Hematopoietic multipotent progenitor cell (in vitro differentiated cells): Measurements from ENCODE around the gene MGAT1. TPM values are rescaled to one million over a fixed set of nuclear protein-coding genes. Genes with fewer than 3 reads are reported as not detected.

Source experiments
- DNase-seq, 3 donors: peaks; one replicate each; pipeline ENCODE4 v3.0.0-alpha.2; 2011 to 2015; ENCODE audit warnings: low read depth in 2 of 3, low spot score in 2 of 3
- total RNA-seq: library from RNA; depleted of rRNA; stranded (reverse); fragments of >200 nt; gene quantifications from one replicate; pipeline ENCODE4 v1.2.3, GENCODE V29; 2012

The MGAT1 gene
- total RNA-seq, 1 donor, result 130 TPM

DNA sequence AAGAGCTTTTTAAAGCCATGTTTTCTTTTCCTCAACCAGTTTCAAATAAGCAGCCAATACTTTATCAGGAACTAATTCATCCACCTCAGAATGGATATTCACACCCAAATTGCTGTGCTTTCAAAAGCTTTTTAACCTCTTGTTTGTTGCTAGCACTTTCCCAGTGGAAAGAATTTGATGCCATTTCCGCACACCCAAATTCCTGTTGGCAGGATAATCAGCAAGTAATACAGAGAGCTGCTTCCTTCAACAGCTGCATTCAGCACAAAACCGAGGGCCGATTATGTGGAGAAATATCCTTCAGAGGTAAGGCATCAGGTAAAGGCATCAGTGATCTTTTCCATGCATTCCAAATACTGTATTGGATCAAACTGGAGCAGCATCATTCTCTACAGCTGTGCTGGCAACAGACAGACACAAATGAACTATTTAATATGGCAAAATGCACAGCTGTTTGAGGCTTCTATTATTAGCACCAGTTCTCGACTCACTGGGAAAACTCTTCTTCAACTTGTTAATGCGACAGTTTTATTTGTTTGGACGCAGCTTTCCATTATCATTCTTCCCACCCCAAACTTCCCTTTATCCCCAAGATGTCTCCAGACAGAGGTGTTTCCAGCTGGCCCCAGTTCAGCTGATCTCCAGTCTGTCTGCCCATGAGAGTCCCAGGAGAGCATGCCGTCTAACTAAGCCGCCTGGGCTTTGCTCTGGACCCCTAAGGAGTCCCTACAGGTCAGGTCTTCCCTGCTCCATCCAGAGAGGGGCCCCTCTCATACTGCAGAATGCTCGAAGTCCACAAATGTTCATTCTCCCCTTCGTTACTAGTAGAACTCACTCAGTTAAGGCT, 22.2 kb upstream of the MGAT1 start:
- DNase-seq, result no peak

DNA sequence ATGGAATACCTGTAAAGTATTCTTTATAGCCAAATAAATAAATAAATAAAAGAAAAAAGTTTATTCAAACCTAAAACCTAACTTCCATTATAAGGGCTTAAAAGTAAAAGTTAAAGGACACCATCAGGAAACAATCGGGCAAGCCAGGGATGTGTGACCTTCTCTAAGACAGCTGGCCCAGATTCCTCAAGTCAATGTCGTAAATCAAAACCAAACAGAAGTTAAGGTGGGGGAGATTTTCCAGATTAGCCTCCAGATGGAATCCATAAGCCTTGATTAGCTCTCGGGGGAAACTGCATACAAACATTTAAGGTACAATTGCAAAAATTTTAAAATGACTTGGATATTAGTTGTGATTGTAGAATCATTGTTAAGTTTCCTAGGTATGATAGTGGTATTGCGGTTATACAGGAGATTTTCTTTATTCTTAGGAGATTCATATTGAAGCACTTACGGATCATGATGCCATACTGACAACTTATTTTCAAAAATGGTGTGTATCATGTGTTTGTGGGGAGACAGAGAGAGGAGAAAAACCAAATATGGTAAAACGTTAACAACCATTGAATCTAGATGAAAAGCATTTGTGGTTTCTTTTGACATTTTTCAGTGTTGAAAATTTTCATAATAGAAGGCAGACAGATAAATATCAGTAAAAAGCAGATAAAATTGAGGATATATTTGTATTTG, 21.5 kb upstream of the MGAT1 start:
- DNase-seq, result no peak

DNA sequence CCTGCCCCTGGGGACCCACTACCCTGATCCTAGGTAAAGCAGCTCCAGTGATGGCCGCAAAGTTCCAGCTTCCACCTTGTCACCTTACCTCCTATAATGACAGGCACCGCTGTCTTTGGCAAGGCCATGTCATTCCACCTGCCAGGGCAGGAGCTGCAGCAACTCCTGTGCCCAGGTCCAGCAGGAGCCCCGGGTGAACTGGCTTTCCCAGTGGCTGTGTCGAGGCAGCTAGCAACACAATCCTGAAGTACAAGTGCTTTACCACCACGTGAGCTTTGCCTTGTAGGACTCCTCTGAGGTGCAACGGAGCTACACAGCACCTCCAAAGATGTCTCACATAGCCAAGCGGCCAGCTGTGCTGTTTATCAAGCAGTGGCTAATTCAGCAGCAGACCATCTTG, 20.7 kb upstream of the MGAT1 start:
- no peak for DNase-seq

DNA sequence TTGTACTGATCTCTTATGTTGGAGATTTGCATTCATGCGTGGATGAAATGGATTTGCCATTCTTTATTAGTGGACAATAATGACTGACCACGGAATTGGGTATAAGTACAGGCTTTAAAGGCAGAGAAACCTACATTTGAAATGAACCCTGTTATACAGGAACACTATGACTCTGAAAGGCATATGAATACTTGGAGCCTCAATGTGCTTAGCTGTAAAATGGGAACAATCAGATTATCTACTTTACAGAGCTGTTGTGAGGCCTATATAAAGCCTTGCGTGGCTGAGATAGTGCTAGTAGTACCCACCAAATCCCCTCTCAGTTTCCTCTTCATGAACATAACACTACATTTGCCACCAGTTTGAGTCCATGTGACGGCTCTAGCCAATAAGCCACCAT, 18.9 kb upstream of the MGAT1 start:
- no peak for DNase-seq

DNA sequence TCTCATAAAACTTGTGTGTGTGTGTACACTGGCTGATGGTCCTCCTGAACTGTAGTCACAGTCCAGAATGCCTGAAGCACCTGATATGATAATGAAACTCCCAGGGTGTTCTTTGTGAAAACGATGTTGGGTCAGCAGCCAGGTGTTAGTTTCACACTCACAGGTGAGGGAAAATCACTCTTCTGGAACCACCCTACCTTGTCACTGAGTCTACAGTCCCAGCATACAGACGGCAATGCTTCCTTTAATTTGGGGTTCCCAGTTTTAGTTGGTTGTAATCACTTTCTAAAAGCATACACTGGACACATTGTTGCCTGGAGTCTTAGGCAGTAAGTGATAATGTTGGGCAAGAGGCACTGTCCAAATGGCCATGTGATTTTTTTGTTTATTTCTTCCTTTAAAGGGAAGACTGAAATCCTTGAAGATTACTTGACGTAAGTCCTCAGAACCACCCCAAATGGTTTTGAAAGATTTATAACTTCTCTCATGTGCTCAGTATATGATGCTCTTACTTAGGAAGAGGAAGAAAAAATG, 18.2 kb upstream of the MGAT1 start:
- no peak for DNase-seq

DNA sequence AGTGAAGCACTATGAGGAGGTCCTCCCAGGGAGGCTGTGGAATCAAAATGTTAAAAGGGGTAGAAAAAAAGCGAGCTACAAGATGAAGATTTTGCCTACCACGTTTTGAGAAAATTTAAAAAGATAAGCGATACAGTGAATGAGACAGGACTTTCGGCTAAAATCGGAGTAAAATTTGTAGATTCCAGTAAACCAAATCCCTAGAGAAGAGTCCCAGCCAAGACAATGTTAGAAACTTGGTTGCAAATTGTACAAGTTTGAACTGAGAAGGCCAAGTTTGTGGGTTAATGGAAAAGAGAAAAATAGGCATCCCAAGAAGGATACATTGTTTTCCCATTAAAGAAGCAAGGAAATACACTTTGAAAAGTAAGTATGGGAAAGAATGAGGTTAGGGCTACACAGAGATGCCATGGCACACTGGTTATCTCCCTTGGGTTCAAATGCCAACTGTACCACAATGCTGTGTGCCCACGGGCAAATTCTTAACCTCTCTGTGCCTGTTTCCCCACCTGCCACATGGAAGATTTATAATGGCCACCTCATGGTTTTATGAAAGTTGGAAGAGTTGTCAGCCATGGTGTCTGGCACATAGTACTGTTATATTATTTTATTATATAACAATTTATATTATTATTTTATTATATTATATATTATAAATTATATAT, 16.2 kb upstream of the MGAT1 start:
- DNase-seq, result no peak

DNA sequence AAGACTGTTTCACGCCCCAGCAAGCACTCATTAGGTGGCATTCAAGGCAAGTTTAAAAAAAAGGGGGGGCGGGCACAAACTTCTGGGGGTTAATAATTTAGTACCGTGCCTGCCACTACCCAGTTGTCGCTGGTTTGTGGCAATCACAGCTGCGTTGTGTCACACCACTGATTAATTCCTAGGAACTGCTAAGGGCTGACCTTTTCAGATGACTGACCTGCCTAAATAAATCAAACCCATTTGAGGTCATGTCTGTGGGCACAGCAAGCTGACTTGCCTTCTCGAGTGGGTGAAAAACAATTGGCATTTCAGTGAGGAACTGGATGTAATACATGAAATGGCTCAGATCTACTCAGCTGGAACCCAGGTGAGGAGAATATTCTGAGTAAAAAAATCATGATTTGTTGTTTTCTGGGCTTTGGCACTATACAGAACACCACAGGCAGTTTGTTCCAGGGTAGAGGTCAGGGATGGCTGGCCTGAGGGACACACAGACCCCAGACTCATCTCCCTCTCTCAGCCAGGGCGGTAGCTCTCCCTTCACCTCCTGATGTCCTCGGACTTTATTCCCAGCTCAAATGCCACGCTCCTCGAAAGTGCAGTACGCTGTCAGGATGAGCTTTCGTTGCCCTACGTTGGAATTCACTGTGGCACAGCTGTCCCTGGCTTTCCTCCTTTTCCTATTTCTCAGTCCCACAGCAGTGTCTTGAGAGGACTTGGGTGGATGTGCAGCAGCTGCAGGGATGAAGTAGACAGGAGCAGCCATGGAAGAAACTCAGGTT, 15.5 kb upstream of the MGAT1 start:
- no peak for DNase-seq

DNA sequence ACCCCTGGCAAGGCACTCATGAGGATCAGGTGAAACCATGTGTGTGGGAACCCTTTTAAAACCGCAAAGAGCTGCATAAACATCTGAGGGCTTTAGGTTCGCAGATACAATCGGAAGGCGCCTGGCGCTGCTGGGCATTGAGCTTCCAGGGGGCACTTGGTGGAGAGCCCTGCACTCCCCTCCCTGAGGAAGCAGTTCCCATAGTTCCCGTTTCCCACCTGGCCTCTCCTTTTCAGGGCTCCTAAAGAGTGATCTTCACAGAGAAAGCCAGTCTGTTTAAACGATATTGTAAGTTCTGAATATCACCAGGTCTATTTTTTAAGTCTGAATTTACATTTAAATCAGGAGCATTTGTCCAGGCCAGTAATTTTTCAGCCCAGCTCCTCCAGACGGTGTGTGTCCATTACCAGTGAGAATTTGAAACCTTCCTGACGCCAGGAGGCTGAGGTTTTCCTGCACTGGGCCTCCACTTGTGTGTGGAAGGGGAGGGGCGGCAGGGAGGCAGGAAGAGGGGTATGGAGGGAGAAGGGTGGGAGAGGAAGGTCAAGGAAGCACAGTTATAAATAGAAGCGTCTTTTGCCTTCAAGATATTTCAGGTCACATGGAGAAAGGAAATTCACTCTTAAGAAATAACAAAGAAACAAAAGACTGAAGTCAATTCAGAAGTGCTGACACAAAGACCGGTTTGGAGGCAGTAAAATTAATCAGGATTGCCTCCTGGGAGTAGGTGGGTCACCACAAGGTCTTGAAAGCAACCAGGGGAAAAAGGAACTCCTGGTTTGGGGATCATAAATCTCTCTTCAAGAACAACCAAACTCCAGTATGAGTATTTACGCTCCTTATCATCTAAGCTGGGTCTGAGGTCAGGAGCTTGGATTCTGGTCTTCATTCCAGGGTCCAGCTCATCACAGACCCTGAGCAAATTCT, 14.3 kb upstream of the MGAT1 start:
- DNase-seq, result no peak

DNA sequence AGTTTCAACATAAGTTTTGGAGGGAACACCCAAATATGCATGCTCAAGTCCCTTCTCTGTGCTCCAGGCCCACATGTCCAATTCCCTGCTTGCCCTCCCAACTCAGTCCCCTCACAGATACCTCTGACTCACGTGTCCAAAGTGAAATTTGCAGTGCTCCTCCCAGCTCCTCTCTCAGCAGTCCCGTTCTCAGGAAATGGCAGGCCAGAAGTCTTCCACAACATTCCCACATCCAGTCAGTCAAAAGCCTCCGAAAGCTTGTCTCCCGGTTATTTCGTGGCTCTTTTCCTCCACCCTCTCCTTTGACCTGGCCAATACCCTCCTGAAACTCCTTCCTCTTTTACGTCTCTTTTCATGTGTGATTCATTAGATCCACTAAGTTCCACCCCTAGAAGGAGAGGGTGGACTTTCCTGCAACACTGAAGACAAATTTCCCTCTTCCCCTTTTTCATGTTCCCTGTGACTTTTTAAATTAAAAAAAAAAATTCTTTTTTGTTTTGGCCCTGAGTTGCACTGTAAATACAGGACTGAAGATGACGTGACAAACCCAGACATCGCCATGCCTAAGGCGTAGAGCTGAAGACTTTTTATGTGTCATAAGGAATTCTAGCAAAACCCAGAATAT, 12.8 kb upstream of the MGAT1 start:
- no peak for DNase-seq

DNA sequence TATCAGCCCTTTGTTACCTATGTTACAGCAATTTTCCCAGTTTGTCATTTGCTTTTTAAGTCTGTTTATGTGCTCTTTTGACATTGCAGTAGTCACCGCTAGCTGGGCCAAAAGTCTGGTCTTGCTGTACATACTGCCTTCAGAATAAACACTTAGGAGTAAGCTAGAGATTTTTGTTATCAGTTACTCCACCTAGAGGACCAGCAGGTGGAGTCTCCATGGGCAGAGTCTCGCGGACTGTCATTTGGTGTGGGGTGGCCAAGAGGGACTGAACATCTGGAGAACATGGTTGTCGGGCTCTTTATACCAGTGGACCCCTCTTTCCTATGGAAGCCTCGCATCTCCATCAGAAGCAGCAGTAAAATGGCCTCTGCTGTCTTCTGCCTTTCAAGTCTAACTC, 10.8 kb upstream of the MGAT1 start:
- DNase-seq, result no peak

DNA sequence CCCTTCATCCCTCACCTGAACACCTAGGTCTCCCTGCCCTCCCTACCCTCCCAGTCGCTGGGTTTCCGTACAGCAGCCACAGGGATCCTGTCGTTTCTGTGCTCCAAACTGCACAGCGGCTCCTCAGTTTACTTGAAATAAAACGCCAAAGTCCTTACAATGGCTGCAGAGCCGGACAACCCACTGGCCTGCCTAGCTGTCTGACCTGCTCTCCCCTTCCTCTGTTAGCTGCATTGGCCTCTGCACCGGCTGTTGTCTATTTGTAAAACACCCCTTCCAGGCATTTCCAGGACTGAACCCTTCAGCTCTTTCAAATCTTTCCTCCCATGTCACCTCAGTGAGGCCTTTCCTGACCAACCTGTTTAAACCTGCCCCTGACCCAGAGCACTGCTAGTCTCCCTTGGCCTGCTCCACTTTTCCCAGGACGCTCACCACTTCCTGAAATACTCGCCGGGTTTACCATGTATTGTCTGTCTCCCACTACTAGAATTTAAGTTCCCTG, 9.1 kb upstream of the MGAT1 start:
- no peak for DNase-seq

DNA sequence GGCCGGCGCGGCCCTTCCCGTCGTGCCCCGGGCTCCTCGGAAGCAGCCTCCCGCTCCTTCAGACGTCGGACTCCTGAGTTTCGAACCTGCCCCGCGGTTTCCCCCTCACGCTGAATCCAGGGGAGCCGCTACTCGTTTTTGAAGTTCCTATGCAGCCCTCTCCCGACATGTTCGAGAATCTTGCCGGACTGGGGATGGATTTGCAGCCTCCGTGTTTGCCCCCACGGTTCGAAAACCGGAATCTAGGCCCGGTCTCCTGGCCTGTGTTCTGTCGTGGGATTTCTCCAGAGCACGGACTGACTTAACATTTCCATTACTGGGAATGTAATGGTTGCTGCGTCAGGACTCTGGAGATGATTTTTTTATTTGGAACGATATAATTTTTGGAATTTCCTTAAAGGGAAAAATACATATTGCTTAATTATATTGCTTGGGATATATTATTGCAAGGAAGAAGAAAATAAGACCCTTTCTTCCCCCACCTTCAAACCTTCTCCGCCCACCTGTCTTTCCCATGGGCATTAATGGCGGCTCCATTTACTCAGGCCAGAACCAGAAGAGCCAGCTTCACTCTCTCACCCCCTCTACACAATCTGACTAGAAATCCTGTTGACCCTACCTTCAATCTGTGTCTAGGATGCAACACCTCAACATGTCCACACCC, 8.5 kb upstream of the MGAT1 start:
- peak in 2 of 3 donors; percentile 70 to 71 for DNase-seq

DNA sequence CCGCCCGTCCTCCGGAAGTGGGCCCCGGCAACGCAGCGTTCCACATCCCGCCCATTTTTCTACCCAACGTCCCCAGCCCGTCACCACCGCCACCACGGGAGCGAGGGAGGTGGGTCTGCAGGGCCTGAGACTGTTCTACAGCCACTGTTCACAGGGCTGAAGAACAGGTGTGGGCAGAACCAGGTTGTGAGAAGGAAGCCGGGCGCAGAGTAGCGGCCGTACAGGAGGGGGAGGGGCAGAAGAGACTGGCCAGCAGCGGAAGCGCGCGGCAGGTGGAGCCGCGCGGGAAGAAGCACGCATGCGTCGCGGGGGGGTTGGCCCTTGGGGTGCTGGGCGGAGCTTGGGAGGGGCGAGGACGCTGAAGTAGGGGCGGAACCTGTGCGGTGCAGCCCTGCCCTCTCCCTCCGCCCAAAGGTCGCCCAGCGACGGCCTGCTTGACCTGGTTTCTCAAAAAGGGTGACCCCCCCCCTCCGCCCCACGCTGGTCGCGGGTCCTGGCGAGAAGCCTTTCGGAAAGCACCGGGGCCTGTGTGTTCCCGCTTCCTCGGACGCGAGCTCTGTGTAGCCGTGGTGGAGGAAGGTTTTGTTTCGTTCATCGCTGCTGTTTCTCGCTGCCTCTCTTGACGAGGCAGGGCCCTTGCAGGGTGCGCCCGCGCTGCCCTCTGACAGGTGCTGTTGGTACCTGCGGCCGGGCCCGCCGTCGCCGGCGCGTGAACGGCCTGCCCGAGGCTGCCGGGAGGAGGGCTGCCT, 7.8 kb upstream of the MGAT1 start:
- DNase-seq, result peak; percentile 96 to 99 (median 98)

DNA sequence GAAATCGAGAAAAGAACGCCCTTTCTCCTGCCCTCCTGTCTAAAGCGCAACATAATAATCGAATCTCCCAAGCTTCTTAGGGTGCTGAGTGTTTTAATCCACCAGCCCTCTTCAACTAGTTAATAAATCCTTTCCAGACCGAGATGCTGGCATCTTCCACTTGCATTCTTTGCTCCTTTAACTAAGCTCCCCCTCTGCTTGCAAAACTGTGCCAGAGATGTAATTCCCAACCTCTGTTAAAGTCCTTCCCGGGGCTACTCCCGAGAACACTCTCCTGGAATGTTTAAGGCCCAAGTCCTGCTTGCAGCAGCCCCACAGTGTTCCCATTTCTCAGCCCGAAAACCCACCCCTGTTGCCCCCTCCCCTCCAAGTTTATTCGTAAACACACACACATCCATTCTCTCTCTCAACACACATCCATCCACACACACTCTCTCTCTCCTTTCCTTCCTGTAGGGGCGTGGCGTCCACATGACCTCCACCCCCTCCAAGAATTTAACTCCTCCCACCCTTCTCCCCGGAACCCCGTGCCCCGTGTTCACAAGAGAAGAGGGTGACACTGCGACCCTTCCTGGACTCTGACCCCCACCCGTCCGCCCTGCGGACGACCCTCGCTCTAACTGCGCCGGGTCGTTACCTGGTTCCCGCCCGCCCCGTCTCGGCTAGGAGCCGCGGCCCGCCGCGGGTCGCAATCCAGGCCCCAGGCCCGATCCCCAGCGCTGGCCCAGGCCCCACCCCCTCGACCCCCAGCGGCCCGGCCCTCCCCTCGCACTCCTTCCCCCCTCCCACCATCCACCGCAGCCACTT, 7.0 kb upstream of the MGAT1 start:
- peak; percentile 82 to 90 (median 85) for DNase-seq

DNA sequence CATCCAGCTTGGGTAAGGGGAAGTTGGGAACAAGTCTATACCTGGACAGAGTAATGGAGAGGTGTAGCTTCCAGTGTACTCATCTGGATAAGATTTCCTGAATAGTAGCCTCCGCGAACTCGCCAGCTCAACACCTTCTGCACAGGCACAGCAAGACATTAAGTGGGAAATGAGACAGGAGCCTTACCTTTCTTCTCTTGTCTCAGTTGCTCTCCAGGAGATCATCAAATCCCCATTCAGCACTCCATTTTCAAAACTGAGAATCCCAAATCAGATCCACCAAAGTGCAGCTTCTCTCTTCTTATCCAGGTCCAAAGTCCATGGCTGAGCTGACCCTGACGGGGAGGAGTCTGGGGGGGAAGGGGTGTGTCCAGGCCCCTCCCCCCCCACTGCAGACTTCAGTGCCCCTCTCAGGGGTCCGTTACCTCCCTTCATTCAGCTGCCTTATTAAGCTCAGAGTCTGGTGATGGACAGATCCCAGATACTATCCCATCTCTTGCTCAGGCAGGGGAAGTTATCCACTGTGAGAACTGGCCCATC, 5.9 kb upstream of the MGAT1 start:
- no peak for DNase-seq

DNA sequence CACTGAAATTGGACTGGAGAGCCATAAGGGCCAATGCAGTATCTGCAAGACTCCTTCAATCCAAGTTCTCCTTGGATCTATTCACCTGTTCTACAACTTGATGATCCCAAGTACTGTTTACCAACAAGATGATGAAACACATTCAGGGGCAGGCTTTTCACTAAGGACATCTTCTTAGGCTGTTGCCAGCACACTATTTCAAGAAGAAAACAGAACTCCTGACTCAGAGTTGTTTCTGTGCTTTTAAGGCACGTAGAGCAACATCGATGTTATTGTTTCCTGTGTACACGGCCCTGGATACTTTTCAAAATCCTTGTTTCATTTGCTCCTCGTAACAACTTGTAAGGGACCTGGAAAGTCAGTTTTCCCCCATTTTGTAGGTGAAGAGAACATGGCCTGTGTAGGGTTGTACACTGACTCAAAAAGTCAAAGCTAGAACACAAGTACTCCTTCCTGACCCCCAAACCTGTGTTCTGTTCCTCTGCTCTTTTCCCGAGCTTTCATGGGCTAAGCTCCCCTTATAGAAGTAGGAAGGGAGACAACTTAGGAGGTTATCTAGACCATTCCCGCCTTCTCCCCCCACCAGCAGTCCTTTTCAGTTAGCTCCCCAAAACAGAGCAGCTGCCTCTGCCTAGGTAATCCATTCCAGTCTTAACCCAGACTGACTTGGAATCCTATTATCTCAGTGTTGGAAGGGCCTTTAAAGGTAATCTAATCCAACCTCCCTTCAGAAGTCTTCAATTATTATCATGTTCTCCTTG, 5.2 kb upstream of the MGAT1 start:
- no peak for DNase-seq
